ENCODE measurements around the gene CASP8. TPM values are rescaled to one million over a fixed set of nuclear protein-coding genes. Genes with fewer than 3 reads are reported as not detected.

Gene CASP8
- total RNA-seq, 1 experiment from 2014 or later, result 34.8 TPM

GRCh38 chr2:201254081-201254730 is 6.1 kb upstream of the CASP8 start:
- no peak for TF ChIP-seq REST (IDR thresholded peaks at IDR 0.05; ENCODE audit: insufficient read depth in 1 of 2, low read depth in 2 of 2, low read length in 1 of 2)
- no peak for TF ChIP-seq POLR2AphosphoS5 (IDR thresholded peaks at IDR 0.05; ENCODE audit: low read depth, low read length)
- no peak for TF ChIP-seq TCF7L2 (IDR thresholded peaks at IDR 0.05; ENCODE audit: low read depth, low read length)
- TF ChIP-seq SIN3A (IDR thresholded peaks at IDR 0.05; ENCODE audit: borderline replicate concordance, insufficient read depth, low read depth, low read length), result no peak
- TF ChIP-seq, protein P1, sequence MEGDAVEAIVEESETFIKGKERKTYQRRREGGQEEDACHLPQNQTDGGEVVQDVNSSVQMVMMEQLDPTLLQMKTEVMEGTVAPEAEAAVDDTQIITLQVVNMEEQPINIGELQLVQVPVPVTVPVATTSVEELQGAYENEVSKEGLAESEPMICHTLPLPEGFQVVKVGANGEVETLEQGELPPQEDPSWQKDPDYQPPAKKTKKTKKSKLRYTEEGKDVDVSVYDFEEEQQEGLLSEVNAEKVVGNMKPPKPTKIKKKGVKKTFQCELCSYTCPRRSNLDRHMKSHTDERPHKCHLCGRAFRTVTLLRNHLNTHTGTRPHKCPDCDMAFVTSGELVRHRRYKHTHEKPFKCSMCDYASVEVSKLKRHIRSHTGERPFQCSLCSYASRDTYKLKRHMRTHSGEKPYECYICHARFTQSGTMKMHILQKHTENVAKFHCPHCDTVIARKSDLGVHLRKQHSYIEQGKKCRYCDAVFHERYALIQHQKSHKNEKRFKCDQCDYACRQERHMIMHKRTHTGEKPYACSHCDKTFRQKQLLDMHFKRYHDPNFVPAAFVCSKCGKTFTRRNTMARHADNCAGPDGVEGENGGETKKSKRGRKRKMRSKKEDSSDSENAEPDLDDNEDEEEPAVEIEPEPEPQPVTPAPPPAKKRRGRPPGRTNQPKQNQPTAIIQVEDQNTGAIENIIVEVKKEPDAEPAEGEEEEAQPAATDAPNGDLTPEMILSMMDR (IDR thresholded peaks at IDR 0.05), result no peak
- CTCF ChIA-PET, result interaction anchor here (0.7 kb wide), 1 partner anchor 857 kb away, joined by 4 read pairs; no protein-coding TSS in a partner anchor
- no peaks in the 10 kb centered on the region for H3K9me3 ChIP-seq (ENCODE audit: control insufficient read depth, insufficient read depth, low read depth, low read length)
- ATAC-seq, result no peak
- H3K27me3 ChIP-seq (ENCODE audit: control insufficient read depth, insufficient read depth, low read length), result no peaks in the 10 kb centered on the region
- BruUV-seq (replicated peaks), result no TSS peak
- H3K27ac ChIP-seq (ENCODE audit: low read length), result peak overlapping the region; percentile 100
- intact Hi-C loops (cut with micrococcal nuclease; ENCODE audit: unreplicated experiment), result no loop called here
- H3K4me3 ChIP-seq (ENCODE audit: low read depth in 2 of 2, low read length in 2 of 2), result no peak overlapping the region
- H3K4me1 ChIP-seq (ENCODE audit: control insufficient read depth, insufficient read depth, low read length), result peaks cover 40% of the 10 kb centered on the region
- POLR2A ChIA-PET, result no interaction called here
- H3K36me3 ChIP-seq (ENCODE audit: control insufficient read depth, insufficient read depth, low read length), result no peaks in the 10 kb centered on the region
- DNase-seq (ENCODE audit: low read depth, low spot score), result no peak
- in situ Hi-C loops (cut with HindIII; ENCODE audit: low pct_unique_long_range_greater_than_20kb, low sequenced_read_pairs), result no loop called here

DNA sequence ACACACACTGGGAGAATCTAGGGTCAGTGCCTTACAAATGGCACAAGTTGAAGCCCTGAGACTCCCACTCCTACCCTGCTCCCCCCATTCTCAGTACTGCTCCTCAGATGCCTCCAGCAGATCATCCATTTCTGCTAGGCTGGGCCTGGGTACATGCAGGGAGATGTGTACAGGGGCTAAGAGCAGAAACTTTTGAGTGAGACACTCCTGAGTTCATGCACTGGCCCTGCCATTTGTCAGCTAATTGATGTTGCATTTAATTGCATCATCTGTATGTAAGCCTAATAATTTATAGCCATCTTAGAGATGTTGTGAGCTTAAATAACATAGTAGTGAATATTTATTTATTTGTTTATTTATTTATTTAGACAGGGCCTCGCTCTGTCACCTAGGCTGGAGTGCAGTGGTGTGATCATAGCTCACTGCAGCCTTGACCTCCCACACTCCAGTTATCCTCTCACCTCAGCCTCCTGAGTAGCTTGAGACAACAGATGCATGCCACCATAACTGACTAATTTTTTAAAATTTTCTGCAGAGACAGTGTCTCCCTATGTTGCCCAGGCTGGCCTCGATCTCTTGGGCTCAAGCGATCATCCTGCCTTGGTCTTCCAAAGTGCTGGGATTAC is 4.8 kb upstream of the CASP8 start:
- intact Hi-C loops (cut with micrococcal nuclease; ENCODE audit: unreplicated experiment) (no loop called here), in situ Hi-C loops (cut with HindIII; ENCODE audit: low pct_unique_long_range_greater_than_20kb, low sequenced_read_pairs) (no loop called here)
- ATAC-seq, result no peak
- H3K4me1 ChIP-seq (ENCODE audit: control insufficient read depth, insufficient read depth, low read length), result peaks cover 53% of the 10 kb centered on the region
- TF ChIP-seq SIN3A (IDR thresholded peaks at IDR 0.05; ENCODE audit: borderline replicate concordance, insufficient read depth, low read depth, low read length), result no peak
- TF ChIP-seq, protein P1 (IDR thresholded peaks at IDR 0.05), result no peak
- TF ChIP-seq POLR2AphosphoS5 (IDR thresholded peaks at IDR 0.05; ENCODE audit: low read depth, low read length), result no peak
- no peak for TF ChIP-seq REST (IDR thresholded peaks at IDR 0.05; ENCODE audit: insufficient read depth in 1 of 2, low read depth in 2 of 2, low read length in 1 of 2)
- no peak for TF ChIP-seq TCF7L2 (IDR thresholded peaks at IDR 0.05; ENCODE audit: low read depth, low read length)
- ChIA-PET POLR2A (interaction anchor here (0.6 to 0.9 kb wide), 2 partner anchors 8 to 23 kb away, joined by 4 to 8 read pairs; no protein-coding TSS in a partner anchor), CTCF (no interaction called here)
- no peaks in the 10 kb centered on the region for H3K9me3 ChIP-seq (ENCODE audit: control insufficient read depth, insufficient read depth, low read depth, low read length)
- BruUV-seq (replicated peaks), result no TSS peak
- peak overlapping the region; percentile 100 for H3K27ac ChIP-seq (ENCODE audit: low read length)
- DNase-seq (ENCODE audit: low read depth, low spot score), result no peak
- no peaks in the 10 kb centered on the region for H3K27me3 ChIP-seq (ENCODE audit: control insufficient read depth, insufficient read depth, low read length)
- no peak overlapping the region for H3K4me3 ChIP-seq (ENCODE audit: low read depth in 2 of 2, low read length in 2 of 2)
- H3K36me3 ChIP-seq (ENCODE audit: control insufficient read depth, insufficient read depth, low read length), result no peaks in the 10 kb centered on the region

All from Panc1 (cell line).